Glutamatergic neuron (in vitro differentiated cells): ENCODE results near the gene CDH4. TPM values are rescaled to one million over a fixed set of nuclear protein-coding genes. Genes with fewer than 3 reads are reported as not detected.

Experiments used
- DNase-seq: peaks from one replicate; pipeline ENCODE4 v3.0.0; 2022
- H3K27ac Mint-ChIP-seq: one replicate; pipeline ENCODE4 v1.8.0; 2020; ENCODE audit warnings: mild to moderate bottlenecking, mixed read lengths, inconsistent platforms; ENCODE audit not compliant: unreplicated experiment
- H3K27me3 Mint-ChIP-seq: one replicate; pipeline ENCODE4 v1.8.0; 2020; ENCODE audit warnings: mild to moderate bottlenecking, moderate library complexity, mixed read lengths, inconsistent platforms; ENCODE audit not compliant: unreplicated experiment
- H3K36me3 Mint-ChIP-seq: one replicate; pipeline ENCODE4 v1.8.0; 2020; ENCODE audit warnings: mild to moderate bottlenecking, mixed read lengths, inconsistent platforms; ENCODE audit not compliant: unreplicated experiment
- H3K4me1 Mint-ChIP-seq: one replicate; pipeline ENCODE4 v1.8.0; 2020; ENCODE audit warnings: mild to moderate bottlenecking, low read depth, mixed read lengths, inconsistent platforms; ENCODE audit not compliant: unreplicated experiment
- H3K4me3 Mint-ChIP-seq: one replicate; pipeline ENCODE4 v1.8.0; 2020; ENCODE audit warnings: mild to moderate bottlenecking, mixed read lengths, inconsistent platforms; ENCODE audit not compliant: unreplicated experiment
- H3K9me3 Mint-ChIP-seq: one replicate; pipeline ENCODE4 v1.8.0; 2020; ENCODE audit warnings: mild to moderate bottlenecking, moderate library complexity, mixed read lengths, inconsistent platforms; ENCODE audit not compliant: unreplicated experiment
- CTCF ChIP-seq: fragments of 200-600 bp; sonication (generic); IDR thresholded peaks from one replicate; pipeline ENCODE4 v1.5.0; 2021; ENCODE audit not compliant: partially characterized antibody, unreplicated experiment
- total RNA-seq: library from RNA; stranded (reverse); fragmentation: NEBNext Ultra II Directional; extraction: Animal tissue kit (Norgen Biotek cat#: 25700); gene quantifications from one replicate; pipeline ENCODE4 v1.2.1, GENCODE V29; 2021; ENCODE audit not compliant: unreplicated experiment

The CDH4 gene
- total RNA-seq, 1 donor from 2014 or later: 1.2 TPM

GRCh38 chr20:61455508-61456215 lies 203.6 kb downstream of the CDH4 start:
- H3K27ac Mint-ChIP-seq: no peak overlapping the region
- no peaks in the 10 kb centered on the region for H3K4me1 Mint-ChIP-seq
- H3K36me3 Mint-ChIP-seq: no peaks in the 10 kb centered on the region
- no peak for DNase-seq
- TF ChIP-seq CTCF: no peak
- peaks cover 3% of the 10 kb centered on the region for H3K9me3 Mint-ChIP-seq
- H3K4me3 Mint-ChIP-seq: no peak overlapping the region
- no peaks in the 10 kb centered on the region for H3K27me3 Mint-ChIP-seq

GRCh38 chr20:61457725-61458124 lies 205.7 kb downstream of the CDH4 start:
- H3K27ac Mint-ChIP-seq: no peak overlapping the region
- peaks cover 8% of the 10 kb centered on the region for H3K36me3 Mint-ChIP-seq
- TF ChIP-seq CTCF: no peak
- H3K4me3 Mint-ChIP-seq: no peak overlapping the region
- DNase-seq: no peak
- H3K27me3 Mint-ChIP-seq: peaks cover 2% of the 10 kb centered on the region
- peaks cover 3% of the 10 kb centered on the region for H3K9me3 Mint-ChIP-seq
- peaks cover 2% of the 10 kb centered on the region for H3K4me1 Mint-ChIP-seq

GRCh38 chr20:61458146-61458746 lies 206.2 kb downstream of the CDH4 start:
- Mint-ChIP-seq H3K4me1 (peaks cover 2% of the 10 kb centered on the region), H3K27me3 (peaks cover 2% of the 10 kb centered on the region)

GRCh38 chr20:61459266-61459665 lies 207.2 kb downstream of the CDH4 start:
- no peak overlapping the region for H3K4me3 Mint-ChIP-seq
- peaks cover 3% of the 10 kb centered on the region for H3K9me3 Mint-ChIP-seq
- peaks cover 18% of the 10 kb centered on the region for H3K36me3 Mint-ChIP-seq
- H3K4me1 Mint-ChIP-seq: peaks cover 5% of the 10 kb centered on the region
- H3K27me3 Mint-ChIP-seq: peaks cover 2% of the 10 kb centered on the region
- no peak for DNase-seq
- no peak for TF ChIP-seq CTCF
- no peak overlapping the region for H3K27ac Mint-ChIP-seq

More at GRCh38 chr20:61458146-61458746, 206.2 kb downstream of the CDH4 start:
- Mint-ChIP-seq H3K27ac (no peak overlapping the region), H3K4me3 (no peak overlapping the region), H3K36me3 (peaks cover 13% of the 10 kb centered on the region), H3K9me3 (peaks cover 3% of the 10 kb centered on the region)
- TF ChIP-seq CTCF: no peak
- DNase-seq: no peak

GRCh38 chr20:61459705-61460104 lies 207.6 kb downstream of the CDH4 start:
- DNase-seq: no peak
- no peak for TF ChIP-seq CTCF
- Mint-ChIP-seq H3K36me3 (peaks cover 18% of the 10 kb centered on the region), H3K4me1 (peaks cover 7% of the 10 kb centered on the region), H3K27me3 (peaks cover 2% of the 10 kb centered on the region), H3K9me3 (peaks cover 3% of the 10 kb centered on the region), H3K27ac (no peak overlapping the region), H3K4me3 (no peak overlapping the region)
